ENCODE data around the gene TRA2B. TPM values are rescaled to one million over a fixed set of nuclear protein-coding genes. Genes with fewer than 3 reads are reported as not detected.
A peak's percentile ranks its signal among the peaks of the same experiment; 100 is the strongest.
"Not testable (repeated sequence)": the region's sequence is repeated elsewhere in the genome, so short reads cannot be mapped to it uniquely, and the experiment has no call there.

TRA2B gene
- total RNA-seq, 6 experiments from 2014 or later = 116 to 151 (median 141) TPM

- H3K27me3 Mint-ChIP-seq (ENCODE audit: insufficient read depth) = peaks cover 17% of the 10 kb centered on the region
- H3K4me3 Mint-ChIP-seq, H3K9me3 Mint-ChIP-seq, H3K27ac Mint-ChIP-seq: not testable (repeated sequence)
- H3K4me1 Mint-ChIP-seq (ENCODE audit: low read depth) = peaks cover 26% of the 10 kb centered on the region
- peak; percentile 13 for DNase-seq
- H3K36me3 Mint-ChIP-seq (ENCODE audit: low read depth) = peaks cover 19% of the 10 kb centered on the region
Observed at GRCh38 chr3:185909913-185910312, 27.9 kb downstream of the TRA2B start.

DNA sequence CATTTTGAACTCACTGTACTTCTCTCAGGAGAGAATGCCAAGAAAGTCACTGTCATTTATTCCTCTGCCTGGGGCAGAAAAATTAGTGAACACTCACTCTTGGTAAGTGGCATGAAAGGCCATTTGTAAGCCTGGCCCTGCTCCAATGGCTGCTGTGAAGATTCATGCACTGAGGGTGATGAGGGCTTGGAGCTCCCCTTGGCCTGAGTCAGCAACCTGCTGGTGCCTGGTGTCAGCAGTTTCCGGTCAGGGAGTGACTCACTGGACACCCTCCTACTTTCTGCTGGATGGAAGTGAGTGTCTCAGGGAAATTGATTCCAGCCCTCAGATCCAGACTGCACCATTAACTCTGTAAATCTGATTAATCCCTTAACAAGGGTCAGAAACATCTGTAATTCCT is 37.6 kb downstream of the TRA2B start:
- peak overlapping the region; percentile 43; the same call in 1 of the 2 replicates for H3K27ac Mint-ChIP-seq
- peaks cover 10% of the 10 kb centered on the region for H3K4me1 Mint-ChIP-seq (ENCODE audit: low read depth)
- DNase-seq = peak; percentile 96
- no peaks in the 10 kb centered on the region for H3K36me3 Mint-ChIP-seq (ENCODE audit: low read depth)
- no peaks in the 10 kb centered on the region for H3K9me3 Mint-ChIP-seq
- TF ChIP-seq, protein P1, sequence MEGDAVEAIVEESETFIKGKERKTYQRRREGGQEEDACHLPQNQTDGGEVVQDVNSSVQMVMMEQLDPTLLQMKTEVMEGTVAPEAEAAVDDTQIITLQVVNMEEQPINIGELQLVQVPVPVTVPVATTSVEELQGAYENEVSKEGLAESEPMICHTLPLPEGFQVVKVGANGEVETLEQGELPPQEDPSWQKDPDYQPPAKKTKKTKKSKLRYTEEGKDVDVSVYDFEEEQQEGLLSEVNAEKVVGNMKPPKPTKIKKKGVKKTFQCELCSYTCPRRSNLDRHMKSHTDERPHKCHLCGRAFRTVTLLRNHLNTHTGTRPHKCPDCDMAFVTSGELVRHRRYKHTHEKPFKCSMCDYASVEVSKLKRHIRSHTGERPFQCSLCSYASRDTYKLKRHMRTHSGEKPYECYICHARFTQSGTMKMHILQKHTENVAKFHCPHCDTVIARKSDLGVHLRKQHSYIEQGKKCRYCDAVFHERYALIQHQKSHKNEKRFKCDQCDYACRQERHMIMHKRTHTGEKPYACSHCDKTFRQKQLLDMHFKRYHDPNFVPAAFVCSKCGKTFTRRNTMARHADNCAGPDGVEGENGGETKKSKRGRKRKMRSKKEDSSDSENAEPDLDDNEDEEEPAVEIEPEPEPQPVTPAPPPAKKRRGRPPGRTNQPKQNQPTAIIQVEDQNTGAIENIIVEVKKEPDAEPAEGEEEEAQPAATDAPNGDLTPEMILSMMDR (IDR thresholded peaks at IDR 0.05) = no peak
- peak overlapping the region; percentile 18; the same call in 1 of the 2 replicates for H3K4me3 Mint-ChIP-seq
- no peaks in the 10 kb centered on the region for H3K27me3 Mint-ChIP-seq (ENCODE audit: insufficient read depth)

- H3K27me3 Mint-ChIP-seq (ENCODE audit: insufficient read depth) = peaks cover 6% of the 10 kb centered on the region; the same call in 1 of the 2 replicates
- peaks cover 10% of the 10 kb centered on the region for H3K4me1 Mint-ChIP-seq (ENCODE audit: low read depth)
- no peak overlapping the region for H3K4me3 Mint-ChIP-seq
- no peak overlapping the region for H3K27ac Mint-ChIP-seq
- H3K9me3 Mint-ChIP-seq = no peaks in the 10 kb centered on the region
- H3K36me3 Mint-ChIP-seq (ENCODE audit: low read depth) = no peaks in the 10 kb centered on the region
- no peak for DNase-seq
- TF ChIP-seq, protein P1 (IDR thresholded peaks at IDR 0.05) = no peak
Observed at GRCh38 chr3:185896636-185897035, 41.2 kb downstream of the TRA2B start.

DNA sequence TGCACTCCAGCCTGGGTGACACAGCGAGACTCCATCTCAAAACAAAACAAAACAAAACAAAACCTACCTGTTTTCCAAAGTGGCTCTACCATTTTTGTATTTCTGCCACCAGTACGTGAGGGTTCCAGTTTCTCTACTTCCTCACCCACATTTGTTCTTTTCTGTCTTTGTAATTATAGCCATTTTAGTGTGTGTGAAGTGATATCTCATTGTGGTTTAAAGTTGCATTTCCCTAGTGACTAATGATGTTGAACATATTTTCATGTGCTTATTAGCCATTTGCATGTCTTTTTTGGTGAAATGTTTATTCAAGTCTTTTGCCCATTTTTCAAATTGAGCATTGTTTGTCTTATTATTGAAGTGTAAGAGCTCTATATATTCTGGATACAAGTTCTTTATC is 50.7 kb downstream of the TRA2B start:
- Mint-ChIP-seq H3K27me3 (ENCODE audit: insufficient read depth) (peaks cover 17% of the 10 kb centered on the region), H3K27ac (no peak overlapping the region), H3K4me3 (no peak overlapping the region), H3K9me3 (no peaks in the 10 kb centered on the region), H3K36me3 (ENCODE audit: low read depth) (no peaks in the 10 kb centered on the region), H3K4me1 (ENCODE audit: low read depth) (no peaks in the 10 kb centered on the region)
- no peak for DNase-seq
- TF ChIP-seq, protein P1 (IDR thresholded peaks at IDR 0.05) = no peak

DNA sequence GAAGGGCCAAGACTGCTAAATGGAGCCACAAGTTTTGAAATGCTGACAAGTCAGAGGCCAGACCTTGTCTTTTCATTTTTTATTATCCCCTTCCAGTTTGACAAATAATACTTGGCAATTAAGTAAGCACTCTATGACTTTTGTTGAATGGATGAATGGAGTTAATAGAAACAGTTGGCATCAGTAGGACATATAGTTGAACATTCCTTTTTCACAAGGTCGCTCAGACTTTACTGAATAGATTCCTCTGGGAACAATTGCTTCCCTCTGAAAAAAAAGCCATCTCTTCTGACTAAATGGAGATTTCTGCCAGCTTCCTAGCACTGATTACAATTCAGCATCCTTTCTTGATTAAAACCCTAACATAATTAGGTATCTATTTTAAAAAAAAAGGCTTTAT is 53.2 kb downstream of the TRA2B start:
- no peak overlapping the region for H3K27ac Mint-ChIP-seq
- DNase-seq = no peak
- H3K9me3 Mint-ChIP-seq = no peaks in the 10 kb centered on the region
- TF ChIP-seq, protein P1 (IDR thresholded peaks at IDR 0.05) = no peak
- no peak overlapping the region for H3K4me3 Mint-ChIP-seq
- peaks cover 4% of the 10 kb centered on the region for H3K27me3 Mint-ChIP-seq (ENCODE audit: insufficient read depth)
- H3K4me1 Mint-ChIP-seq (ENCODE audit: low read depth) = peaks cover 9% of the 10 kb centered on the region
- H3K36me3 Mint-ChIP-seq (ENCODE audit: low read depth) = no peaks in the 10 kb centered on the region

GRCh38 chr3:185881926-185882325 is 55.9 kb downstream of the TRA2B start:
- Mint-ChIP-seq H3K9me3 (no peaks in the 10 kb centered on the region), H3K36me3 (ENCODE audit: low read depth) (no peaks in the 10 kb centered on the region), H3K27me3 (ENCODE audit: insufficient read depth) (peaks cover 6% of the 10 kb centered on the region), H3K4me1 (ENCODE audit: low read depth) (peaks cover 15% of the 10 kb centered on the region), H3K4me3 (no peak overlapping the region), H3K27ac (no peak overlapping the region)
- TF ChIP-seq, protein P1 (IDR thresholded peaks at IDR 0.05) = no peak
- no peak for DNase-seq

All from HFFc6 (cell line).